DMS53 (cell line): Measurements from ENCODE around the gene HSPB9.
"Not testable (repeated sequence)": the region's sequence is repeated elsewhere in the genome, so short reads cannot be mapped to it uniquely, and the experiment has no call there.

Experiments used
- DNase-seq: peaks from one replicate; lab custom pipeline; 2025; lab: John Stamatoyannopoulos, UW

HSPB9 gene

DNA sequence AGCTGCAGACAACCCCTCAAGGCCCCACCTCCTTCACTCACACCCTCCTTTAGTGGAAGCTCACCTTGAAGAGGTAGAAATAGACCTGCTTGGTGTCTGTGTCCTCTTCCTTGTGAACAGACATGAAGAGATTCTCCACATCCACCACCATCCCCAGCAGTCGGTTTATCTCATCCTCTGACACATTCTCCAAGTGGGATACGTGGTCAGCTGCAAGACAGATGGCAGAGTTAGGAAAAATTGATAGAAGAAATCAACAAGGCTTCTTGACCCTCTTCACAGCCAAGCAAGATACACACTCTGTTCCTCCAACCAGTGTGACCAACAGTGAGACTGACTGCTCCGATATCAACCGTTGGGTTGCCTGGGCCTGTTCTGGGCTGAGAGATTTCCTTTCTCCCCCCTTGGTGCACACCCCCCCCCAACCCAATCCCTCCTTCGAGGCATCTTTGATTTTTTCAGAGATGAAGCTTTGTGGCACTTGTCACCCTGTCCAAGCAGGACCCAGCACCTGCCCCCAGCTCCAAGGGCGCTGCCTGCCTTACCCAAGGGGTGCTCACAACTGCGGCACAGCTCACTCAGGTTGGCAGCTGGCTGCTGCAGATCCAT lies 2.3 kb upstream of the HSPB9 start:
- no peak for DNase-seq

GRCh38 chr17:42120770-42121769 lies 1.5 kb upstream of the HSPB9 start, which contains the start of gene KAT2A:
KAT2A (minus strand) TSS chr17:42121367; CDS start chr17:42121304, 63 bp downstream.
- DNase-seq, result peak; percentile 89

- peak; percentile 19 for DNase-seq
These were observed 1.7 kb downstream of the HSPB9 start for GRCh38 chr17:42124256-42124655.

GRCh38 chr17:42125565-42125964 lies 3.0 kb downstream of the HSPB9 start:
- no peak for DNase-seq

DNA sequence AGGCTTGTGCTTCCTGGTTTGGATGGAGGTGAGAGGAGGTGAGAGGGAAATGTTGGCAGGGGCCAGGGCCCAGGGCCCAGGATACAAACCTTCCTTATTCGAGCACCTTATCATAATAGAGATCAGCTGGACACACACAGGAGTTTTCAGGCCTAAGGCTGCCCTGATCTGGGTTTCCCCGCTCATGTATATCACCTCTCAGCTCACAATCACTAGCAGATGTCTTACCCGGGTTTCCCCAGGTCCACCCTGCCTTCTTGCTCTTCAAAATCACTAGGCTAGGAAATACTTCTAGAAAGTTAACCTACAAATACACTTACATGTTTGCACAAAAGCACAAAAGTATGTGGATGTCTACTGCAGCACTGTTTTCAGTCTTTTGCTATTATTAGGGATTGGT lies 4.2 kb downstream of the HSPB9 start:
- no peak for DNase-seq

- no peak for DNase-seq
These were observed 4.8 kb downstream of the HSPB9 start for GRCh38 chr17:42127414-42127813.

DNA sequence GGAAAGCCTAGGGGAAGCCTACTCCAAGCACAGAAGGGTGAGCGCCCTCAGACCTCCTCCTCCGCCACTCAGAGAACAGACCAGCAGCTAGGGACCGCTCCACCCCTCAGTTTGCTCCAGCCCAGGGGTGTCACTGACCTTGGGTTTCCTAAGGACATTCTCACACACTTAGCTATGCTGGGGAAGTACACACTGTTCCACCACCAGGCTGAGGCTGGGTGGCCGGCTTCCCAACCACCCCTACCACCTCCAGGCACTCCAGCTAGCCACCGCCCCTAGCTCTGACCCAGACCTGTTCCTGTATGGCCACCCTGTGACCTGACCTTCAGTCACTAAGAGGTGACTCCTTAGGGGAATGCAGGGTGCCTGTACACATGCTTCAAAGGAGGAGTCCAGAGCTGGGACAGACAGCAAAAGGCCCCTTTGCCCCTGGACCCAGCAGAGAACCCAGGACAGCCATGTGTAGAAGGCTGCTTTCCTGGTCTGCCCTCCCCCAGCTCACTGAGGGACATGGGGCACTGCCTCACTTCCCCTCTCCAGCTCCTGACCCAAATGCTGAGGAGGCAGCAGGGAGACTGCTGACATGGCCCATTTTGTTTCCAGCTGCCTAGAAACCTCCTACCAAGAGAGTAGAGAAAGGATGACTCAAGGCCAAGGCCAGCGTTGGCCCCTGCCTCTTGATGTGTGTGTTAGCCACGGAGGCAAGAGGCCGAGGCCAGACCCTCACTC lies 6.7 kb downstream of the HSPB9 start:
- no peak for DNase-seq

DNA sequence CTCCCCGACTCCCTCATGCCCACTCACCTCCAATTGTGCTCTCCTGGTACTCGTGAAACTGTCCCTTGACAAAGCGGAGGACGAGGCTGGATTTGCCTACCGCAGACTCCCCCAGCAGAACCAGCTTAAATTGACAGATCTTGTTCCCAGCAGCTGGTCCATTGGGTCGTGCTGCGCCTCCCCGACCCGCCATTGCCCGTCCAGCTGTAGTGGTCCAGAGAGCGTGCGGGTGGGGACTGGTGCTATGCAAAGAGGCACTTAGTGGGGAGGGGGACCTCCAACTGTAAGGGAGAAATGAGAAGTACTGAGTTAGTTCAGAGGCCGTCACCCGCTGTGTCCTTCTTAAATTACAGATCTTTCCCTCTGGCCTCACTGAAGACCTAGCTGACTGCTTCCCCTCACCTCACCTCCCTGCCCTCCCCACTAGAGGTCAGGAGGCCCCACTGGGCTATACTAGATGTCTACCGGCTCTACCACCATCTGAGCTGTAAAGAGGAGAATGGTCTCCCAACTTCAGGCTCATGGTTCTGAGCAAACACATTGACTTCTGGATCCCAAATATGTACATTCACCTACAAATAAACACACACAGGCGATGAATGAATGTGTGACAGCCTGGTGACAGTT lies 7.8 kb downstream of the HSPB9 start:
- DNase-seq, result no peak

GRCh38 chr17:42131232-42131631 lies 8.6 kb downstream of the HSPB9 start:
- no peak for DNase-seq

- no peak for DNase-seq
These were observed 9.4 kb downstream of the HSPB9 start for GRCh38 chr17:42131981-42132432.

GRCh38 chr17:42132941-42133340 lies 10.3 kb downstream of the HSPB9 start:
- peak; percentile 45 for DNase-seq

DNA sequence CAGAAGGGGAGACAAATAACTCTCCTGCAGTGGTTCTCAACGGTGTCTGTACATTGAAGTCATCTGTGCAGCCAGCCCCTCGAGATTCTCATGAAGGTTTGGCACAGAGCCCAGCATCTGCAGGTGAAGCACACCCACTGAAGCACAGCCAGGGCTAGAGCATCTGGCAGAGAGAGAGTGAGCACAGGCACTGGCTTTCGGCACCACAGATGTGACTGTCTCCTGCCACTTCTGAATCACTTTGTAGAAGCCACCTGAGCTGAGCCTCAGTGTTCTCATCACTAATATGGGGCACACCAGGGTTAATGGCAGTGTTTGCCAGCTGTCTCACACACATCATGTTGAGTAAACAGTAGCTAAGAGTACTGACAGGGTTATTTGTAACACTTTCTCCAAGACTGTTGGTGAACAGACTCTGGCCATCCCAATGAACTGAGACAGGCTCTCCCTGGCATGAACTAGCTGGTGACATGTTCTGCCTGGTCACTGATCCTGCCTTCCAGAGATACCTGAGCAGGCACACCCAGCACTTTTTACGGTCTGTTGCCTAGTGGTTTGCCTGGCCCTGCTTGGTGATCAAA lies 10.9 kb downstream of the HSPB9 start:
- peak; percentile 84 for DNase-seq

- DNase-seq, result no peak
These were observed 12.5 kb downstream of the HSPB9 start for GRCh38 chr17:42135151-42135550.

DNA sequence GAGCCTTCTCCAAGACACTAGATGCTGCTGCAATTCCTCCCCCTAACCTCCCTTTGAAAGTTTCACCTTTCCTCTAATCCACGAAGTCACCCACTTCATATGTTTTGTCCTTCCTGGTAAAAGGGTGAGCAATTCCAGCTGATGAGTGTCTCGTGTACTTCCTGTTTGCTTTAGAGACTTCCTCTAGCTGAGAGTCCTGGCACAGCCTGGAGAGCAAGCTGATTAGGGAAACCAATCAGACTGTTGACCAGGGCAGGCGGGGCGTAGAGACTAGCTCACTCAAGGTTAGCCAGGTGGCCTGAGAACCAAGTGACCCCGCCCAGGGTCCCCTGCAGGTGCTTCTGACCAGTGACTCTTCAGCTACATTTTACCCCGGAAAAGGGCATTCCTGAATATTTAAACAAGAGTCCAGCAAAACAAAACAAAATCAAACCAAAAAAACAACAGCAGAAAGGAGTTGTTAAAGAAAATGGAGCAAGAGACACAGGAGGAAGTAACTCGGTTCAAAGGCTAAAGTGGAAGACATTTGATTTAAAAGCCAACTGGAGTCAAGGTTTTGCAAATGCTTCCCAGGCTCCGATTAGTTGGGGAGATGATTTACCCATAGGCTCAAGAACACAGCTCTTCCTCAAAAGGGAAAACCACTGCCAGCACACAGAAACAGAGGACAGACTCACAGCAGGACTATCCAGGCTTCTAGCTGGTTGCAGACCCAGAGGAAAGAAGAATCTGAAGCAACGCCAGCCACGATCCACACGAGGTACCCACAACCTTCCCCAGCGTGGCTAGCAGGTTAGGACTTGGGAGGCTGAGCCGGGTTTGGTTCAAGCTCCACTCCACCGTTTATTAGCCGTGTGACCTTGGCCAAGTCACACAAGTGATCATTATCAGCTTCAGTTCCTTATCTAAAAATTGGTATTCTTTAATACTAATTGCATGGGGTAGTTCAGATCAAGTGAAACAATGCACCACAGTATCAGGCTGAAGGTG lies 13.4 kb downstream of the HSPB9 start:
- DNase-seq, result peak; percentile 95

DNA sequence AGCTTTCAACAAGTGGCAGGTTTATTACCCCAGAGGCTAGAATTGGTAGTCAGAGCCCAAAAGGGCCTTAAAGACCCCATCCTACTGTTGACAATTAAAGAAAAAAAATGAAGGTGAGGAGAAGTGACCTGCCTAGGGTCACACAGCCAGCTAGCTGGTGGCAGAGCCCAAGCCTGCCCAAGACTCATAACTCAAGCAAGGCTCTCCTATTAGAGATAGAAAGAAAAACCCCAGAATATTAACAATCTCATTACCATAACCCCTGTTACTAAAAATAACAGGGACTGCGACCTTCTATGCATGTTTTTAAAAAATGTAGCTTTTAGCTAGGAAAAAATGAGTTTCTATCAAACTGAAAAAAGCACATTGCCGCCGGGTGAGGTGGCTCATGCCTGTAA lies 14.0 kb downstream of the HSPB9 start:
- DNase-seq, result no peak

- no peak for DNase-seq
These were observed 16.3 kb downstream of the HSPB9 start for GRCh38 chr17:42138749-42139492.

GRCh38 chr17:42140690-42141089 lies 18.1 kb downstream of the HSPB9 start:
- DNase-seq, result not testable (repeated sequence)

DNA sequence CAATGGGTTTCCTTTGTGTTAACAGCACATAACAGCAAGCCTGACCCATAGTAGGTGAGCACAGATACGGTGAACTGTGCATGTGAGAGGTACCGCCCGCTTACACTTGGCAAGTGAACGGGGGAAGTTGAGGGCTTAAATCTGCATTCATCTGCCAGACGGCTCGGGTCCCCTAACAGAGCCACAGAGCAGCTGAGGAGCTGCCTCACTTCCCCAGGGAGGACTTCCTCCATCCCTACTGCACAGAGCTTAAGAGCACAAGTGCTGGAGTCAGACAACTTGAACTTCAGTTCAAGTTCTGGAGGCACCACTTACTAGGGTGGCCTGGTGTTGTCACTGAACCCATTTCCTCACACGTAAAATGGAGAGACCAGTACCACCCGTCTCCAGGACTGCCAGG lies 18.8 kb downstream of the HSPB9 start:
- DNase-seq, result no peak

DNA sequence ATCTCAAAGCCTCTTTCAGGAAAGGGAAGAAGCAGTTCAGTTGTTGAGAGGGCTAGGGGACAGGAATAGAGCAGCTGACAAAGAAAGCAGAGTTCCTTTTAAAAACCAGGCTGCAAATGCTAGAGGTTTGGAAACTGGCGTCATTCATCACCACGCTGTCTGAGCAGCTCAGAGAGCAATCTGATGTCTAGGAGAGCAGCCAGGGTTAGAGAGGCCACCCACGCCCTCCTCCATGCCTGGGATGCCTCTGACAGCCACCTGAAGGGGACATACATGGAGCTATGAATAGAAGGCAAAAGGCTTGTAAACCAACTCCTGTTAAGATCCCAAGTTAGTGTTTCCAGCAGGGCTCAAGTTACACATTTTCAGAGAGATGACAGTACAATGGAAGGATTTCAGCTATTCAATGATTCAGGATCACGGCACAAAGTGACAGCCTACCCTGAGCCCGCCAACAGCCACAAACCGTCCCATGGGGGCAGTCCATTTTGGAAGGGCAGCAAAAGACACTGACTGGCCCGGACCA lies 19.8 kb downstream of the HSPB9 start:
- DNase-seq, result no peak
